MCF 10A (cell line): ENCODE measurements around the gene AKAP17A. TPM values are rescaled to one million over a fixed set of nuclear protein-coding genes. Genes with fewer than 3 reads are reported as not detected.

ENCODE experiments used
- BruUV-seq: library from RNA; stranded (reverse); fragments of 400-500 nt; replicated peaks from 2 replicates; lab custom pipeline; 2021; lab: Mats Ljungman, UMichigan
- CTCF ChIA-PET: fragments of 300-600 bp; sonication (Branson Sonifier 250); formaldehyde crosslinking; extraction: SDS; loops from one replicate; lab custom pipeline; 2021; ENCODE audit warnings: antibody characterized with exemption, inconsistent platforms; lab: Yijun Ruan, JAX
- POLR2A ChIA-PET: fragments of 300-600, 350-650 bp; sonication (Branson Sonifier 250); formaldehyde crosslinking; extraction: SDS; loops from one replicate; lab custom pipeline; 2020; ENCODE audit warnings: antibody characterized with exemption, inconsistent platforms; lab: Yijun Ruan, JAX
- DNase-seq: peaks from one replicate; pipeline ENCODE4 v3.0.0-alpha.2; 2018; ENCODE audit not compliant: unreplicated experiment
- H3K27ac Mint-ChIP-seq: one replicate; pipeline ENCODE4 v1.8.0; 2022; ENCODE audit warnings: mild to moderate bottlenecking, low read depth, mixed read lengths; ENCODE audit not compliant: unreplicated experiment
- H3K27me3 Mint-ChIP-seq: one replicate; pipeline ENCODE4 v1.8.0; 2022; ENCODE audit warnings: mixed read lengths; ENCODE audit not compliant: insufficient read depth, unreplicated experiment
- H3K36me3 Mint-ChIP-seq: one replicate; pipeline ENCODE4 v1.8.0; 2022; ENCODE audit warnings: mild to moderate bottlenecking, moderate library complexity, mixed read lengths; ENCODE audit not compliant: insufficient read depth, unreplicated experiment
- H3K4me1 Mint-ChIP-seq: one replicate; pipeline ENCODE4 v1.8.0; 2022; ENCODE audit warnings: mixed read lengths; ENCODE audit not compliant: insufficient read depth, unreplicated experiment
- H3K4me3 Mint-ChIP-seq: one replicate; pipeline ENCODE4 v1.8.0; 2022; ENCODE audit warnings: mild to moderate bottlenecking, moderate library complexity, mixed read lengths; ENCODE audit not compliant: unreplicated experiment
- H3K9me3 Mint-ChIP-seq: one replicate; pipeline ENCODE4 v1.8.0; 2022; ENCODE audit warnings: mixed read lengths; ENCODE audit not compliant: unreplicated experiment
- CTCF ChIP-seq: fragments of 200-600 bp; IDR thresholded peaks from one replicate; pipeline ENCODE4 v1.8.0; 2022; ENCODE audit warnings: antibody characterized with exemption, mild to moderate bottlenecking; ENCODE audit not compliant: unreplicated experiment
- intact Hi-C: fragments of 100-400 bp; cut with micrococcal nuclease; formaldehyde crosslinking; loops from 2 replicates; pipeline ENCODE4 v1.14.1; 2022
- total RNA-seq: library from RNA; stranded (reverse); gene quantifications from 2 replicates; pipeline ENCODE4 v1.2.3, GENCODE V29; 2022

The AKAP17A gene
- total RNA-seq, 1 experiment from 2014 or later: 76.2 TPM

- no TSS peak for BruUV-seq
- no peak overlapping the region for H3K4me3 Mint-ChIP-seq
- H3K27ac Mint-ChIP-seq: no peak overlapping the region
- H3K36me3 Mint-ChIP-seq: no peaks in the 10 kb centered on the region
- ChIA-PET CTCF (no interaction called here), POLR2A (no interaction called here)
- no peaks in the 10 kb centered on the region for H3K9me3 Mint-ChIP-seq
- no peaks in the 10 kb centered on the region for H3K4me1 Mint-ChIP-seq
- H3K27me3 Mint-ChIP-seq: no peaks in the 10 kb centered on the region
- intact Hi-C loops: no loop called here
- no peak for DNase-seq
- no peak for TF ChIP-seq CTCF
Measured at GRCh38 chrX:1576201-1576992, 15.0 kb upstream of the AKAP17A start.

GRCh38 chrX:1577845-1578244, 13.6 kb upstream of the AKAP17A start:
- no peak overlapping the region for H3K4me3 Mint-ChIP-seq
- H3K27me3 Mint-ChIP-seq: no peaks in the 10 kb centered on the region
- CTCF ChIA-PET: no interaction called here
- H3K9me3 Mint-ChIP-seq: no peaks in the 10 kb centered on the region
- peaks cover 3% of the 10 kb centered on the region for H3K4me1 Mint-ChIP-seq
- intact Hi-C loops: no loop called here
- no peak overlapping the region for H3K27ac Mint-ChIP-seq
- no peak for TF ChIP-seq CTCF
- no TSS peak for BruUV-seq
- DNase-seq: no peak
- H3K36me3 Mint-ChIP-seq: no peaks in the 10 kb centered on the region
- POLR2A ChIA-PET: no interaction called here

- H3K36me3 Mint-ChIP-seq: no peaks in the 10 kb centered on the region
- no peak for TF ChIP-seq CTCF
- no peaks in the 10 kb centered on the region for H3K27me3 Mint-ChIP-seq
- ChIA-PET CTCF (no interaction called here), POLR2A (no interaction called here)
- DNase-seq: no peak
- H3K27ac Mint-ChIP-seq: no peak overlapping the region
- H3K9me3 Mint-ChIP-seq: no peaks in the 10 kb centered on the region
- BruUV-seq: no TSS peak
- no peak overlapping the region for H3K4me3 Mint-ChIP-seq
- intact Hi-C loops: no loop called here
- peaks cover 11% of the 10 kb centered on the region for H3K4me1 Mint-ChIP-seq
Measured at GRCh38 chrX:1578511-1579173, 12.8 kb upstream of the AKAP17A start.

GRCh38 chrX:1581132-1581531, 10.3 kb upstream of the AKAP17A start:
- Mint-ChIP-seq H3K27ac (no peak overlapping the region), H3K4me1 (peaks cover 12% of the 10 kb centered on the region), H3K27me3 (no peaks in the 10 kb centered on the region), H3K36me3 (no peaks in the 10 kb centered on the region), H3K4me3 (no peak overlapping the region), H3K9me3 (no peaks in the 10 kb centered on the region)
- peak; percentile 74 for TF ChIP-seq CTCF
- intact Hi-C loops: loop anchor here (1.0 to 5.0 kb wide), 2 partner anchors 127 to 334 kb away; no protein-coding TSS in a partner anchor
- BruUV-seq: no TSS peak
- POLR2A ChIA-PET: no interaction called here
- peak; percentile 73 for DNase-seq
- CTCF ChIA-PET: no interaction called here
